Measurements from ENCODE around the gene LAMC3.

The LAMC3 gene

GRCh38 chr9:130963337-130963908 lies 45.6 kb upstream of the LAMC3 start:
- no peak overlapping the region for H3K4me3 ChIP-seq (replicated peaks in 1 of 2; ENCODE audit: low read depth in 2 of 2, low read length in 2 of 2)
- DNase-seq (ENCODE audit: low read depth in 2 of 2) = no peak

GRCh38 chr9:130963916-130964315 lies 45.1 kb upstream of the LAMC3 start:
- no peak for TF ChIP-seq CTCF (IDR thresholded peaks at IDR 0.05; ENCODE audit: low read depth, low read length)
- H3K4me3 ChIP-seq (replicated peaks in 1 of 2; ENCODE audit: low read depth in 2 of 2, low read length in 2 of 2) = no peak overlapping the region
- no peak for DNase-seq (ENCODE audit: low read depth in 2 of 2)

More at GRCh38 chr9:130963337-130963908, 45.6 kb upstream of the LAMC3 start:
- no peak for TF ChIP-seq CTCF (IDR thresholded peaks at IDR 0.05; ENCODE audit: low read depth, low read length)

GRCh38 chr9:130965680-130966079 lies 43.3 kb upstream of the LAMC3 start:
- no peak for TF ChIP-seq CTCF (IDR thresholded peaks at IDR 0.05; ENCODE audit: low read depth, low read length)
- no peak for DNase-seq (ENCODE audit: low read depth in 2 of 2)
- H3K4me3 ChIP-seq (replicated peaks in 1 of 2; ENCODE audit: low read depth in 2 of 2, low read length in 2 of 2) = no peak overlapping the region

GRCh38 chr9:130970052-130970451 lies 38.9 kb upstream of the LAMC3 start:
- no peak for TF ChIP-seq CTCF (IDR thresholded peaks at IDR 0.05; ENCODE audit: low read depth, low read length)
- DNase-seq (ENCODE audit: low read depth in 2 of 2) = no peak
- H3K4me3 ChIP-seq (replicated peaks in 1 of 2; ENCODE audit: low read depth in 2 of 2, low read length in 2 of 2) = no peak overlapping the region

- TF ChIP-seq CTCF (IDR thresholded peaks at IDR 0.05; ENCODE audit: low read depth, low read length) = no peak
- no peak for DNase-seq (ENCODE audit: low read depth in 2 of 2)
- H3K4me3 ChIP-seq (replicated peaks in 1 of 2; ENCODE audit: low read depth in 2 of 2, low read length in 2 of 2) = no peak overlapping the region
Observed at GRCh38 chr9:130970855-130971254, 38.1 kb upstream of the LAMC3 start.

GRCh38 chr9:130971294-130971849 lies 37.6 kb upstream of the LAMC3 start:
- no peak for TF ChIP-seq CTCF (IDR thresholded peaks at IDR 0.05; ENCODE audit: low read depth, low read length)
- DNase-seq (ENCODE audit: low read depth in 2 of 2) = no peak
- no peak overlapping the region for H3K4me3 ChIP-seq (replicated peaks in 1 of 2; ENCODE audit: low read depth in 2 of 2, low read length in 2 of 2)

Data from cardiac fibroblast (primary cell).